Effector memory CD8-positive, alpha-beta T cell (primary cell): Measurements from ENCODE around the gene ABLIM2.

Experiments used
- ATAC-seq: fragments of 150-1000 bp; cut with Tn5 transposase; replicated peaks from 2 replicates; pipeline ENCODE4 v1.10.0; 2021; ENCODE audit warnings: mild to moderate bottlenecking, moderate library complexity
- DNase-seq, 3 experiments: peaks; one replicate each; pipeline ENCODE4 v3.0.0; 2021
- H3K27ac Mint-ChIP-seq, 2 donors: one replicate each; pipeline ENCODE4 v1.8.0; 2022; ENCODE audit warnings: mild to moderate bottlenecking in 2 of 2, mixed read lengths in 2 of 2, moderate library complexity in 2 of 2
- H3K27me3 Mint-ChIP-seq, 2 donors: one replicate each; pipeline ENCODE4 v1.8.0; 2022; ENCODE audit warnings: mixed read lengths in 2 of 2
- H3K36me3 Mint-ChIP-seq: one replicate; pipeline ENCODE4 v1.8.0; 2022; ENCODE audit warnings: mild to moderate bottlenecking, moderate library complexity, mixed read lengths; ENCODE audit not compliant: insufficient read depth
- H3K4me1 Mint-ChIP-seq, 2 donors: one replicate each; pipeline ENCODE4 v1.8.0; 2022; ENCODE audit warnings: low read depth in 2 of 2, mixed read lengths in 2 of 2
- H3K4me3 Mint-ChIP-seq, 2 donors: one replicate each; pipeline ENCODE4 v1.8.0; 2022; ENCODE audit warnings: mild to moderate bottlenecking in 2 of 2, mixed read lengths in 2 of 2, moderate library complexity in 2 of 2
- H3K9me3 Mint-ChIP-seq, 2 donors: one replicate each; pipeline ENCODE4 v1.8.0; 2022; ENCODE audit warnings: mixed read lengths in 2 of 2

ABLIM2 gene

DNA sequence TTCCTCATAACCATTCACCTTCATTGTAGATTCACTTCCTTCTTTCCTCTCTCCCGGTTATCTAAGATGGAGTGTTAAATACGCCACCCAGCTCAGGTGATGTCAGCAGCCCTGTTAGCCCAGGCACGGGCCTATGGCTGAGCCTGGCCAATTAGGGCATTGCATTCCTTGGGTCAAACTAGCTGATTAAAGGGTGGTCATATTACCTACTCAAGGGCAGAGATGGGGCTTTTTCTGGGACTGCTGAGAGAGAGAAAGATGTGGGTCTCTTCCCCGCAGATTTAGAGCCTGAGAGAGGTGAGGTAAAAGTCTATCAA, 179.0 kb downstream of the ABLIM2 start:
- no peak overlapping the region for H3K27ac Mint-ChIP-seq
- DNase-seq: no peak
- H3K4me3 Mint-ChIP-seq: no peak overlapping the region
- ATAC-seq: no peak
- H3K36me3 Mint-ChIP-seq: no peaks in the 10 kb centered on the region
- H3K4me1 Mint-ChIP-seq: peaks cover 5 to 9% of the 10 kb centered on the region in 2 donors
- no peaks in the 10 kb centered on the region for H3K9me3 Mint-ChIP-seq
- H3K27me3 Mint-ChIP-seq: no peaks in the 10 kb centered on the region

- no peak overlapping the region for H3K27ac Mint-ChIP-seq
- DNase-seq: no peak
- H3K9me3 Mint-ChIP-seq: no peaks in the 10 kb centered on the region
- peaks cover 6 to 9% of the 10 kb centered on the region in 2 donors for H3K4me1 Mint-ChIP-seq
- H3K27me3 Mint-ChIP-seq: no peaks in the 10 kb centered on the region
- H3K4me3 Mint-ChIP-seq: no peak overlapping the region
- ATAC-seq: no peak
- H3K36me3 Mint-ChIP-seq: no peaks in the 10 kb centered on the region
Measured at GRCh38 chr4:7978907-7979651, 179.5 kb downstream of the ABLIM2 start.

DNA sequence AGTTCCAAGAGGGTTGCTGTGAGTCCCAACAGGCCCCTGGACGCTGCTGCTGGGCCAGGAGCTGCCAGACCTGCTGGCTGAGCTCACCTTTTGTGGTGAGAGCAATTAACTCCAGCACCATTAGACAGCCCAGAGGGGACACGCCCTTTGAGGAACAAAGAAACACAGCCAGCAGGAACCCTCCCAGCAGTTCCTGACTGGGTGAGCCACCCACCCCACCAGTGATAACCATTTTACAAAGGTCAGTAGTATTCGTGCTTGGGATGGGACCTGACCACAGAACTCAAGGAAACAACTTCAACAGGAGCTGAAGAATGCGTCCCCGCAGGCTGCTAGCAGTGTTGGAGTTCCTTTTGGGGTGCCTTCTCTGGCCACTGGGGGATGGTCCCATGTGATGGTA, 180.1 kb downstream of the ABLIM2 start:
- no peak for ATAC-seq
- H3K27ac Mint-ChIP-seq: peak overlapping the region in 1 of 2 donors; percentile 79
- no peak for DNase-seq
- H3K36me3 Mint-ChIP-seq: peaks cover 3% of the 10 kb centered on the region
- H3K4me1 Mint-ChIP-seq: peaks cover 12 to 13% of the 10 kb centered on the region in 2 donors
- no peaks in the 10 kb centered on the region for H3K27me3 Mint-ChIP-seq
- no peak overlapping the region for H3K4me3 Mint-ChIP-seq
- H3K9me3 Mint-ChIP-seq: no peaks in the 10 kb centered on the region

DNA sequence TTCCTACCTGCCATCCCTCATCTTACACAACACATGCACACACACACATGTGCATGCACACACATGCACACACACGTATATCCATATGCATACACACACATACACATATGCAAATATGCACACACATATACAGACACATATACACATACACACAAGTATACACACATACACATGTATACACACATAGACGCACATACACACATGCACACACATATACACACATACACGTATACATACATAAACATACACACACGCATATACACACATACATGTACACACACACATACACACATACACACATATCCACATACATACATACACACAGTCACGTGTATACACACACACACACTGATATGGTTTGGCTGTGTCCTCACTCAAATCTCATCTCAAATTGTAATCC, 182.0 kb downstream of the ABLIM2 start:
- H3K36me3 Mint-ChIP-seq: peaks cover 12% of the 10 kb centered on the region
- DNase-seq: no peak
- peak overlapping the region in 1 of 2 donors; percentile 64 for H3K27ac Mint-ChIP-seq
- peaks cover 23 to 29% of the 10 kb centered on the region in 2 donors for H3K4me1 Mint-ChIP-seq
- no peaks in the 10 kb centered on the region for H3K9me3 Mint-ChIP-seq
- no peak overlapping the region for H3K4me3 Mint-ChIP-seq
- no peak for ATAC-seq
- no peaks in the 10 kb centered on the region for H3K27me3 Mint-ChIP-seq

GRCh38 chr4:7976025-7976424, 182.6 kb downstream of the ABLIM2 start:
- Mint-ChIP-seq H3K27me3 (no peaks in the 10 kb centered on the region), H3K4me1 (peaks cover 26 to 35% of the 10 kb centered on the region in 2 donors), H3K4me3 (no peak overlapping the region), H3K9me3 (no peaks in the 10 kb centered on the region), H3K27ac (peak overlapping the region in 1 of 2 donors; percentile 64), H3K36me3 (peaks cover 17% of the 10 kb centered on the region)
- no peak for ATAC-seq
- DNase-seq: no peak

- Mint-ChIP-seq H3K27me3 (no peaks in the 10 kb centered on the region), H3K4me1 (peaks cover 38 to 51% of the 10 kb centered on the region in 2 donors), H3K27ac (peak overlapping the region in 1 of 2 donors; percentile 99), H3K36me3 (peaks cover 29% of the 10 kb centered on the region), H3K9me3 (no peaks in the 10 kb centered on the region), H3K4me3 (peak overlapping the region in 1 of 2 donors; percentile 18)
- ATAC-seq (no peak), DNase-seq (no peak)
Measured at GRCh38 chr4:7974425-7974824, 184.2 kb downstream of the ABLIM2 start.

GRCh38 chr4:7973545-7973981, 185.1 kb downstream of the ABLIM2 start:
- Mint-ChIP-seq H3K27ac (peak overlapping the region; percentile 98 to 99), H3K4me3 (peak overlapping the region; percentile 92 to 94), H3K27me3 (no peaks in the 10 kb centered on the region), H3K9me3 (no peaks in the 10 kb centered on the region), H3K4me1 (peaks cover 43 to 57% of the 10 kb centered on the region in 2 donors), H3K36me3 (peaks cover 37% of the 10 kb centered on the region)
- ATAC-seq (peak; percentile 10), DNase-seq (no peak)

- Mint-ChIP-seq H3K36me3 (peaks cover 37% of the 10 kb centered on the region), H3K27me3 (no peaks in the 10 kb centered on the region), H3K4me1 (peaks cover 52 to 72% of the 10 kb centered on the region in 2 donors), H3K4me3 (peak overlapping the region; percentile 92 to 94), H3K9me3 (no peaks in the 10 kb centered on the region), H3K27ac (peak overlapping the region; percentile 98 to 99)
- ATAC-seq (no peak), DNase-seq (no peak)
Measured at GRCh38 chr4:7971881-7972500, 186.6 kb downstream of the ABLIM2 start.

GRCh38 chr4:7971159-7971631, 187.4 kb downstream of the ABLIM2 start:
- H3K9me3 Mint-ChIP-seq: no peaks in the 10 kb centered on the region
- ATAC-seq (no peak), DNase-seq (no peak)
- no peaks in the 10 kb centered on the region for H3K27me3 Mint-ChIP-seq
- peak overlapping the region; percentile 98 to 99 for H3K27ac Mint-ChIP-seq
- peak overlapping the region; percentile 92 to 94 for H3K4me3 Mint-ChIP-seq
- H3K4me1 Mint-ChIP-seq: peaks cover 53 to 74% of the 10 kb centered on the region in 2 donors
- H3K36me3 Mint-ChIP-seq: peaks cover 37% of the 10 kb centered on the region

DNA sequence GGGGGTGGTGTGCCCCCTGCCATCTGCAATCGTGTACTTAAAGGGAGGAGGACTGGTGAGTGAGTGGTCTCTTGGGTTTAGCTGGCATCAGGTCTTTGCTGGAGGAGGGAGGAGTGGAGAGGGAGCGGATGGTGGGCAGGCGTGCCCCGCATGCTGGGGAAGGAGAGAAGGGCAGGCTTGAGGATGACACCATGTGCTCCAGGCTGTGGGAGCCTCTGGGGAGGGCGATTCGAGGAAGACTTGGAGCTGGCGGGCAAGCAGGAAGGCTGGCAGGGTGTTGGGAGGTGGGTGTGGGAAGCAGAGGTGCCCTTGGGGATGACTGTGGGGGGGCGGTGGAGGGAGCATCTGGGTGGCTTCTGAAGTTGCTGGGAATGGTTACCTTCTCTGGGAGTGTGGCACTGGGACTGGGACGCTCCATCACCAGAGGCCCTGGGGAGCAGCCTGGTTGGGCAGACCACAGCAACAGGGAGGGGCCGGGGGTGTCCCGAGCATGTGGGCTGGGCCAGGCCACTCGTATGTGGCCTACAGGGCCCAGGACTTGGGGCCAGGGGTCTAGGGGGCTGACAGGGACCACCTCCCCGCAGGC, 188.2 kb downstream of the ABLIM2 start:
- Mint-ChIP-seq H3K36me3 (peaks cover 37% of the 10 kb centered on the region), H3K9me3 (no peaks in the 10 kb centered on the region), H3K27me3 (no peaks in the 10 kb centered on the region), H3K4me3 (peak overlapping the region; percentile 92 to 94), H3K27ac (peak overlapping the region; percentile 98 to 99), H3K4me1 (peaks cover 57 to 78% of the 10 kb centered on the region in 2 donors)
- no peak for DNase-seq
- ATAC-seq: no peak

- H3K4me3 Mint-ChIP-seq: peak overlapping the region; percentile 42 to 56
- peaks cover 66 to 80% of the 10 kb centered on the region in 2 donors for H3K4me1 Mint-ChIP-seq
- peak overlapping the region; percentile 98 to 99 for H3K27ac Mint-ChIP-seq
- no peaks in the 10 kb centered on the region for H3K27me3 Mint-ChIP-seq
- DNase-seq: no peak
- H3K9me3 Mint-ChIP-seq: no peaks in the 10 kb centered on the region
- no peak for ATAC-seq
- H3K36me3 Mint-ChIP-seq: peaks cover 41% of the 10 kb centered on the region
Measured at GRCh38 chr4:7968262-7968896, 190.2 kb downstream of the ABLIM2 start.

DNA sequence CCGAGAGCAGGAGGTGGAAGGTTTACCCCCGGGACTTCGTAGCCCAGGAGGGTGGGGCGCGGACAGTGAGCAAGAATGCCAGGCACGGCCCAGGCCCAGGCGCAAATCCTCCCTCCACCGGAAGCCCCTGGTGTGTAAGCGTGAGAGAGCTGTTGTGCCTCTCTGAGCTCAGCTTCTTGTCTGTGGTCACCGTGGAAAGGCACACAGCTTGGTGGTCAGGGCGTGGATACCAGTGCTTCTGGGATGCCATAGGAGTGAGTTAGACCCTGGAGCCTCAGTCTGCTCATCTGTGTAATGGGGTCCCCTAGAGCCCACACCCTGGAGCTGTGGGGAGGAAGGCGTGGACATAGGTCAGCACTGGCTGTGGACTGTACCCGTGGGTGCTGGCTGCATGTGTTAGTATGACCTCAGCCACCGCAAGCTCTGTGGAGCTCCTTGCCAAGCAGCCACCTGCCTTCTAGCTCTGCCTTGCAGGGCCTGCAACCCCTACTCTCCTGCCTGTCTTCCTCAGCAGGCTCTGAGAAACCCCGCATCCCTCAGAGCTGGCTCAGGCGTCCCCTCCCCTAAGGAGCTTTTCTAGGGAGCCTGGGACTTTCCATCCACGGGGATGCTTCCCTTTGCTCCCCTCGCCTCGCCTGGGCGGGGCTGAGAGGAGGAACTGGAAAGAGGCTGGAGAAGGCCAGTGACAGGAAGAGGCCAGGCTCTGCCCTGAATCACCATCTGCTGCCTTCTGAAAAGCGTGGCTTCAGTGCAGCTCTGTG, 190.9 kb downstream of the ABLIM2 start:
- peak; percentile 11 for ATAC-seq
- peak overlapping the region; percentile 42 to 56 for H3K4me3 Mint-ChIP-seq

DNA sequence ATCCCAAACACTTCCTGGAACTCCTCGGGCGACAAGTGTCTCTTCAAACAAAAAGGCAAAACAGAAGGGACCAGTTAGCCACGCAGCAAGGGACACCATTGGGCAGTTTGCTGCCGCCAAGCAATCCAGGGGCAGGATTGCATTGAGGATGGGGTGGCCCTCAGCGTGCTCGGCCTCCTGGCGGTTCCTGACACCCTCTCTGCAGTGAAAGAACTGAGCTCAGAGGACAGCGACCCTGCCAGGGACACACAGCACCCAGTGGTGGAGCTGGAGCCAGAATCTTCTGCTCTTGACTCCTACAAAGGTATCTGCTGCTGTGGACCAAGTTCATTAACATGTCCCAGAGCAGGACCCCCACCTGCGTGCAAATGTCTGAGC, 191.6 kb downstream of the ABLIM2 start:
- ATAC-seq: no peak
- Mint-ChIP-seq H3K27ac (peak overlapping the region; percentile 98 to 99), H3K4me3 (peak overlapping the region; percentile 42 to 56), H3K4me1 (peaks cover 60 to 72% of the 10 kb centered on the region in 2 donors), H3K36me3 (peaks cover 35% of the 10 kb centered on the region), H3K9me3 (no peaks in the 10 kb centered on the region), H3K27me3 (no peaks in the 10 kb centered on the region)
- DNase-seq: no peak

More for the DNA sequence above, 190.9 kb downstream of the ABLIM2 start:
- DNase-seq: no peak
- Mint-ChIP-seq H3K27me3 (no peaks in the 10 kb centered on the region), H3K27ac (peak overlapping the region; percentile 98 to 99), H3K9me3 (no peaks in the 10 kb centered on the region), H3K4me1 (peaks cover 66 to 76% of the 10 kb centered on the region in 2 donors), H3K36me3 (peaks cover 35% of the 10 kb centered on the region)
